HG03064 (cell line): ENCODE measurements around the gene AP5Z1.

Experiments
- ATAC-seq: cut with Tn5 transposase; IDR thresholded peaks from one replicate; pipeline ENCODE4 v1.9.1; 2021; ENCODE audit warnings: low read depth; ENCODE audit not compliant: unreplicated experiment

AP5Z1 gene, protein sequence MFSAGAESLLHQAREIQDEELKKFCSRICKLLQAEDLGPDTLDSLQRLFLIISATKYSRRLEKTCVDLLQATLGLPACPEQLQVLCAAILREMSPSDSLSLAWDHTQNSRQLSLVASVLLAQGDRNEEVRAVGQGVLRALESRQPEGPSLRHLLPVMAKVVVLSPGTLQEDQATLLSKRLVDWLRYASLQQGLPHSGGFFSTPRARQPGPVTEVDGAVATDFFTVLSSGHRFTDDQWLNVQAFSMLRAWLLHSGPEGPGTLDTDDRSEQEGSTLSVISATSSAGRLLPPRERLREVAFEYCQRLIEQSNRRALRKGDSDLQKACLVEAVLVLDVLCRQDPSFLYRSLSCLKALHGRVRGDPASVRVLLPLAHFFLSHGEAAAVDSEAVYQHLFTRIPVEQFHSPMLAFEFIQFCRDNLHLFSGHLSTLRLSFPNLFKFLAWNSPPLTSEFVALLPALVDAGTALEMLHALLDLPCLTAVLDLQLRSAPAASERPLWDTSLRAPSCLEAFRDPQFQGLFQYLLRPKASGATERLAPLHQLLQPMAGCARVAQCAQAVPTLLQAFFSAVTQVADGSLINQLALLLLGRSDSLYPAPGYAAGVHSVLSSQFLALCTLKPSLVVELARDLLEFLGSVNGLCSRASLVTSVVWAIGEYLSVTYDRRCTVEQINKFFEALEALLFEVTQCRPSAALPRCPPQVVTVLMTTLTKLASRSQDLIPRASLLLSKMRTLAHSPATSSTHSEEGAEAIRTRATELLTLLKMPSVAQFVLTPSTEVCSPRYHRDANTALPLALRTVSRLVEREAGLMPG

DNA sequence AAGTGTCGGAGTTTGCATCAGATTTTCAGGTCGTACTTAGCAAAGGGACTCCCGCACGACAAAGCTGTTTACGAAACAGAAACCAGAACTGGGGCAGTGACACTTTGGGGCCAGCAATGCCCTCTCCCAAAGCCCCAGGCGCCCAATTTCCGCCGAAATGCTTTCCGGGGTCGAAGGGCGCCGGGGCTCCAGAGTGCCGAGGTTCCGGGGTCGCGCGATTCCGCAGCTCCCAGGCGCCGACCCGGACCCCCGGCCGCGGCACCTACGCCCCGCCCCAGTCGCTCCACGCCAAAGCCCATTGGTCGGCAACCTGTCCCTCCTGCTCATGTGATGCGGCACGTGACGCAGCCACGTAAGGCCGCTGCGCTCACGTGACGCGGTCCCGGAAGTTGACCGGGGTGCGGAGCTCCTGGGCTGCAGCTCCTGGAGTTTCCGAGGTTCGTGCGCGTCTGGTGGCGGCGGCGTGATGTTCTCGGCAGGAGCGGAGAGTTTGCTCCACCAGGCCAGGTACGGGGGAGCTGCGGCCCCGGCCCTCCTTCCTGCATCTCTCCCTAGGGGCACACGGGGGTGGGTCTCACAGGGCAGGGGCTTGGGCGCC lies at the start of gene AP5Z1:
AP5Z1 (plus strand) TSS at position 374 of the 598 bp plus-strand sequence; CDS start at position 467, 93 bp downstream.
- peak; percentile 87 for ATAC-seq

DNA sequence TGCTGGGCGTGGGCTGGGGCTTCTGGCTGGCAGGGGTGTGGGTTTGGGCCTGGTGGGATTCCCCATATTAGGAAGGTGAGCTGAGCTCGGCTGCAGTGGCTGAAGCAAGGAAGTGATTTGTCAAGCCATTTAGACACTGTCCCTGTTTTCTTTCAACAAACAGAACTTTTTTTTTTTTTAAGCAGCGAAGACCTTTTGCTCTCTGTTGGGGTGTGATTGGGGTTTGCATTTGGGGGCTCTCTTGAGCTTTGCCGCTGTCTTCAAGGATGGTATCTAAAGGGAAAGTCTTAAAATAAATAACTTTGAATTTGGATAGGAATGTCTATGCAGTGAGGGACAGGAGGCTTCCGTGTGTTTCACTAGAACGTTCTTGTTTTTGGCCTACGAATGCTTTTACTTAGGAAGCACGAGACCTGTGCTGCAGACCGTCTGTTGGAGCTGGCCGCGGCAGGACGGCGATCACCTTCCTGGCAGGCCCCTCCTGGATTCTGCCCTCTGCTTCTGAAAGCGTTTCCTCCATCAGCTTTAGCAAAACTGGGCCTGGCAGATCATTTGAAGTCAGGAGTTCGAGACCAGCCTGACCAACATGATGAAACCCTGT lies 49.5 kb upstream of the AP5Z1 start:
- ATAC-seq = no peak

DNA sequence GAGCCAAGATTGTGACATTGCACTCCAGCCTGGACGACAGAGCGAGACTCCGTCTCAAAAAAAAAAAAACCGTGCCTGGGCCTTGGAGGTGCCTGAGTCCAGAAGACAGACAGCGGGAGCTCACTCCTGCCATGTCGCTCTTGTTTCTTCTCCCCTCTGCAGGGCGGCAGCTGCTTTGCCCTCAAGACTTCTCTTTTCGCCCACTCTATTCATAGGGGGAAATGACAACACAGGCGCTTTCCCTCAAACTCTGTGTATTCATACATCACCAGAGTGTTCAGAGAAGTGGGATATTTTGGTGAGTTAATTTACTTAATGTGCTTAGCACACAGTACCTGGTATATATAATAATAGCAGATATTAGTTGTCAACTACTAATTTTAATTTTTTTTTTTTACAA lies 48.9 kb upstream of the AP5Z1 start:
- no peak for ATAC-seq

DNA sequence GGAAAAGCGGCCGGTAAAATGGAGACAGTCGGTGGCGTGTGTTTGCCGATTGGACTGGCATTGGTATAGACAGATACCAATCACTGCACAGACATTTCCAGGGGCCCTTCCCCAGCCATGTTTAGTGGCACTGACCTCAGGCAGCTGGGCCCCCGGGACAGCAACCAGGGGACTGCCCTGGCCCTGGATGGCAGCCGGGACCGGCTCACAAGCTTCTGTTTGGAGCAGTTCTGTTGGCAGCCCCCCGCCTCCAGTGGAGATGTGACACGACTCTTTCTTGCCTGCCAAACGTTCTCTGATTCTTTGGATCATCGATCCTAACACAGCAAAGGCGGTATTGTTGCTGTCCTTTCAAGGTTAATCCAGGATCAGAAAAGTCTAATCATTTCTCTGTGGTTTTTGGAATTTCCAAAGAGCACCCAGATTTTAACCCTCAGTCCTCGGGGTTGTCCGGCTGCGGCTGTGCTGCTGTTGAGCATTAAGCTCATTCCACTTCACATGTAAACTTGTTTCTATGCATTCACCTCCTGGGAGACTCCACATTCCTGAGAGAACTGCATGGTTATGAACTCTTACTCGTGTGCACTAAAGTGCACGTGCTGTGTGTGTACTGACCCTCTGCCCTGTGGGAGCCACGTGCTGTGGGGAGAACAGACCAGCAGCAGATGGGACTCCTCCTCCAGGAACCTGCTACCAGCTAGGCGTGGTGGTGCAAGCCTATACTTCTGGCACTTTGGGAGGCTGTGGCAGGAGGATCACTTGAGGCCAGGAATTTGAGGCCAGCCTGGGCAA lies 47.3 kb upstream of the AP5Z1 start:
- no peak for ATAC-seq

DNA sequence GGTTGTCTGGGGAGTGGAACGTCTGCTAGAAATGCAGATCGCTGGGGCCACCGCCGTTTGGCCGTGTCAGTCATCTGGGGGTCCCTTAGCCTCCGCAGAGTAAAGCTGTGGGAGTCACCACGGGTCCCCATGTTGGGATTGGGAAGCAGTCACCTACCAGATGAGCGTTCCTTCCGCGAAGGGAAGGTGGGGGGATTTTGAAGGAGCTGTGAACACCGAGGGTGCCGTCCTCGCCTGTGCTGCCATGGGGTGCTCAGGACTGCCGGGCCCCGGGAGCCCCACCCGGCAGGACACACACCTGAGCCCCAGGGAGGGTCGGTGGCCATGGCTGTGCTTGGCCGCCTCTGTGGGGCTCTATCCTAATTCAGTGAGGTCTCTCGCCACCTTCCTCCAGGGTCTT lies 46.2 kb upstream of the AP5Z1 start:
- ATAC-seq = no peak

DNA sequence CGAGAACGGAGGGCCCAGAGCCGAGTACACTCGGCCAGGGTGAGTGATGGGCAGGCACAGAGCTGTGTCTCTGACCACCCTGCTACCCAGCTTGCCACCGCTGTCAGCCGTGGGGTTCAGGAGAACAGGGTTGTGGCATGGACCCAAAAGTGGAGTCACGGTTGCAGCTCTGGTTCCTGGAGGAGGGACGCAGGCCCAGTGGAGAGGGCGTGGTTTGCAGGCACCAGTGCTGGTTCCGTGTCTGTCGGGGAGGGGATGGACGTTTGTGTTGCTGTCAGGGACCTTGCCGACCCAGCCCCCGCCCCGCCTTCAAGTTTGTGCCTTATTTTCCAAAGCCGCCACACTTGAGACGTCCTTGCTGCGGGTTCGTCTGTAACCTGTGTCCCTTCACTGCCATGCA lies 45.1 kb upstream of the AP5Z1 start:
- ATAC-seq = no peak

DNA sequence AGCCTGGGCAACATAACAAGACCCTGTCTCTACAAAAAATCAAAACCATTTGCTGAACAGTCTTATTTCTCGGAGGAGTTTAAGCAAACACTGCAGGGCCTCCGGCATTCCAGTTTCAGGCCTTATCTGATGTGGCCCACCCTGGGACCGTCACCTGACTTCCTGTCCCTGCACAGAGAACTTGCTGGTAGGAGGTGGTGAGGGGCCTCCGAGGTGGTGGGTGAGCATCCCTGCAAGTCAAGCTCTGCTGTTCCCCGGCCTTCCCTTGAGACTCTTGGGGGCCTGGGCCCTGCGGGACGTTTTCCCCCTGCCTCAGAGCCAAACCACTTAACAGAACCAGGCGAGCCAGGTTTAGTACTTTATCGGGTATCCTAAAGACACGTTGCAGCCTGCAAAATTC lies 44.5 kb upstream of the AP5Z1 start:
- no peak for ATAC-seq

DNA sequence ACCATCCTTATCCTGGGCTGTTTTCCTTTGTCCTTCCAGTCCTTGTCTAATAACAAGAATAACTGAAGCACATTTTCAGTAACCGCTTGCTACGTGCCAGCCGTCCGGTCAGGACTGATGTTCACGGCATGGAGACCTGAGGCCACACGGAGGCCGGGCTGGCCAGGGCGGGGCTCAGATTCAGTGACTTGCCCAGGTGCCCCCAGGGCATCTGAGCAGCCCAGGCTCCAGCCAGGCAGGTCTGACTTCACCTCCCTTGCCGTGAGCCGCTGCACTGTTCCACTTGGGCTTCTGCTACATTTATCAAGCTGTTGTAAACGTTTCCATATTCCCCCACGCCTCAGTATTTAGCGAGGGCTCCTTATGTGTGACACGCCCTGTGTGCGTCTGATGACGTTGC lies 43.6 kb upstream of the AP5Z1 start:
- no peak for ATAC-seq

DNA sequence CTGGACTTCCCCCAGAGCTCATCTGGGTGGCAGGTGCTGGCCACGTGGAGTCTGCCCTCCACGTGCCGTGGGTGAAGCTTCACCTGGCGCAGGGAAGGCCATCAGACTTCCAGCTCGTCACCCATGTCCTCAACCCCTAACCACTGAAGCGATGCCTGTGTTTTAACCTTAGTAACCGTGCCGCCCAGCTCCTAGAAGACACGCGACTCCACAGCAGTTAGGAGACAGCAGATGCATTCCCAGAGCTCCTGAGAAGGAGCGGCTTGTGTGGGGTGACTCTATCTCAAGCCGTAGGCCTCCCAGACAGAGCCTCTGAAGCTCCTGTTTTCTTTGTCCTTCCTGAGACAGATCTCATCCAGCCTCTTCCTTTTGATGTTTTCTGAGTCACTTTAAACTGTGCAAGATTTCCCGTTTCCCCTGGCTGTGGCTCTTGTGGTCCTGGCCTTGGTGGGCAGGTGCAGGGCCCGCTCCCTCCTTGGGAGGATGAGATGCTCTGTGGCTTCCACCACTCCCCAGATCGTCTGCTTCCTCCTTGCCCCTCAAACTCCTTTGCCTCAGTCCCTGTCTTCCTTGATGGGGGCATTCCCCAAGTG lies 41.4 kb upstream of the AP5Z1 start:
- no peak for ATAC-seq

DNA sequence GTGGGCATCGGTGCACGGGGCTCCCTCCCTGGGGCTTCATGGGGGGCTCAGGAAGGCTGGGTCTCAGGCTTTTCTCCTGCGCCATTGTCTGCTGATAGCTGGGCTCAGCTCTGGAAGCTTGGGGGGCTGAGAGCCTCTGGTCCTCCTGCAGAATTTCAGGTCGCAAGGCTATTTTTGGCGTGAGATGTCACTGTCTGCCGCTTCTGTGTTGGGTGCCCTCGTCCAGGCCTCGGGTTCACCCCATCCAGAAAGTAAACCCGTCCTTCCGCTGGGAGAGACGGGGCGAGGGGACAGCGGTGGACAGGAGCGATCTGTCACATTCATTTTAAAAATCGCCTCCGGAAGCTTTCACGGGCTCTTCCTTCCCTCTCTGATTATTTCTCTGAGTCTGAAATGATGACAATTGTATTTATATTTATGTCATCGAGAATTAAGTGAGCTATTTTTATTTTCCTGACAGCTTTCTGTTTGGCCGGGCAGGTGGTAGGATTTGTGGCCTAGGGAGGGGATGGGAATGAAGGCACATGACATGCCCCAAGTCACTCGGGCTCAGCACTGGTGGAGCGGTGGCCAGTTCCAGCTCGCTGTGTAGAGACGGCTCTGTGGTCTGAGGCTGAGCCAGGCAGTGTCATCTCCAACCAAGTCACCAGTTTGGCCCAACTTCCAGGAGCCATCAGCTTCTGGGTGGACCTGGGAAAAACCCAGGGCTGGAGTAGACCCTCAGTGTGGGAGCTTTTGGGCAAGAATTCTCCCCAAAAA lies 40.7 kb upstream of the AP5Z1 start:
- ATAC-seq = no peak

DNA sequence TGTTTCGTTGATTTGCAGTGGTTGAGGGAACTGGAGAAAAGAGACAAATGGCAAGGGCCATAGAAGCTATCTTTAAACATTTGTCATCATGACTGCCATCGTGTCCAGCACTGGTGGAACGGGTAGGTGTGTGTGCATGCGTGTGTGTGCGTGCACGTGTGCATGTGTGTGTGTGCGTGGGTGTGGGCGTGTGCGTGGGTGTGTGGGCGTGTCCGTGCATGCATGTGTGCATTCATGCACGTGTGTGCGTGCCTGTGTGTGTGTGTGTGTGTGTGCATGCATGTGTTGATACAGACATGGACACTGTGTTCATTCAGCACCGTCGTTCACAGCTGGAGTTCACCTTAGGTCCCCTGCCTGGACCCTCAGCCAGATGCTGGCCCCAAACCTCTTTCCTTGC lies 38.1 kb upstream of the AP5Z1 start:
- no peak for ATAC-seq

DNA sequence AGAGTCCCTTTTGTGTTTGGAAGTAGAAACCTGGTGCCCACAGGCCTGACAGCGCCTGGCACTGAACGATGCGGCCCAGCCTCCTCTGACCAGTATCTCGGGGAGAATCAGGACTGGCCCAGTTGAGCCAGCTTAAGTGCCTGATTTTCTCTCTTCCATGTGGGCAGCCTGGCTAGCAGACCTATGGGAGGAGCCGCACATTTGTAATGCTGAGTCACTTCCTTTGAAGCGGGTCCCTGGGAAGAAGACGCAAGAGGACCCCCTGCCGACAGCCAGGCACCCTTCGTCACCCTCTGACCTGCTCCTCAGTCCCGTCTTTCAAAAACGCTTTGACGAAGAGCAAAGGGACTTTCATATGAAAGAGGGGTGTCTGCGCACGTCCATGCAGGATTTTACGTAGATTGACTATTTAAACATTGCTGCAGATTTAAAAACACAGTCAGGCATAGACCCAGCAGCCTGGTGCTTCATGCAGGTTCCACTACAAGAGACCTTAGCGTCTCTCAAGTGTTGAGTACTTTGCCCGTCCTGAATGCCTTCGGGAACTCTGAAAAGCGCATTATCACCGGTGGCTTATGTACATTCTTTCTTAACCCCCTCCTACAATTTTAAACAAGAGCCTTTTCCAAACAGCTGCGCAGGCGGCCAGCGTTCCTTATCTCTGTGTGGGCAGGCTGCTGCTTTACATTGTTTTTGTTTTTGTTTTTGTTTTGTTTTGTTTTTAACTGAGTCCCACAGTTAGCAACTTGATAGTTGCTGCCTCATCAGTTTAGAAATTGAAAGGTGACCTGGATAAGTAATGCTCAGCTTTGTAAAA lies 36.5 kb upstream of the AP5Z1 start:
- no peak for ATAC-seq

DNA sequence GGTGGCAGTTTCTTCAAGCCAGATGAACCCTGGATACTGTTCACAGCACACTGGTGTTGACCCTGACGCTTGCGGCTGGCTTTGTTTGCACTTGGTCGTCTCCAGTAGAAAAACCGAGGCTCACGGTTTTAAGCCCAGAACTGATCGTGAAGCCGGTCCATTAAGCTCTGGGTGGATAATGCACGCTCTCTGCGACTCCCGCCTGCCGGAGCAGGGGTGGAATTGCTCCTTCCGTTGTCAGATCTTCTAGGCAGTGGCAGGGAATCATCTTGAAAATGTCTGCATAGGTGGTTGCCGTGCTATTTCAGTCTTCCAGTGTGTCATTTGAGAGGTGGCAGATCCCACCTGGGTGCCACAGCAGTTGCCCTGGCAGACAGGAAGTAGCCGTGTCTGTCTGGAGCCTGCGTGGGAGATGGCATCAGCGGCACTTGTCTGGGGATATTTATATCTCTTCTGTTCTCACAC lies 35.9 kb upstream of the AP5Z1 start:
- ATAC-seq = no peak

DNA sequence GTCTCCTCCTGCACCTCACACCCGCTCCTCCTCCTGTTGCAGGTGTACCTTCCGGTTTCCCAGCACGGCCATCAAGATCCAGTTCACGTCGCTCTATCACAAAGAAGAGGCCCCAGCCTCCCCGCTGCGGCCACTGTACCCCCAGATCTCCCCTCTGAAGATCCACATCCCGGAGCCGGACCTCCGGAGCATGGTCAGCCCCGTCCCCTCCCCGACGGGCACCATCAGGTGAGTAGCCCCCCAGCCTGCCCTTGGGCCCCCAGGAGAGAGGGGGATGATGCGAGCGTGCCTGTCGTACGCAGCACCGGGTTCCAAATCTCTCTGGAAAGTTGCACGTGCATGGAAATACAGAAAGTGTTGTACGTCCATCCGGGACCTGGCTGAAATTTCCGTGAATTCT lies 34.6 kb upstream of the AP5Z1 start:
- no peak for ATAC-seq

DNA sequence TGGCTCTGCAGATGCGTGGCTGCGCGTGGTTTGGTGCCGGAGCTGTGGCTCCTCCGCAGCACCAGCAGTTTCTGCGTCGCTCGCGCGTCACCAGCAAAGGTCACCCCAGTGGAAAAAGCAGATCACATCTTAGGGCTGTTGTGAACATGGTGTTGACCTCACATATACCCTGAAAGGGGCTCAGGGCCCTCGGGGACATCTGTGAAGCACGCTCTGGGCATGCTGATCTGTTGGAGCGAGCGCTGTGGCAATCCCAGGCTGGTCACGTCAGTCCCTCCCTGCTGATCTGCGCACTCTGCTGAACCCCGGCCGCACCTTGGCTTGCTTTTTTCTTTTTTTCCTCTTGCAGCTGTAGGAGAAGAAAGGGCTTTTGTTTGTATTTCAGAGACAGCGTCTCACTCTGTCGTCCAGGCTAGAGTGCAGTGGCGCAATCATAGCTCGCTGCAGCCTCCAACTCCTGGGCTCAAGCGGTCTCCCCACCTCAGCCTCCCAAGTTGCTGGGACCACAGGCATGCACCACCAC lies 33.3 kb upstream of the AP5Z1 start:
- no peak for ATAC-seq

DNA sequence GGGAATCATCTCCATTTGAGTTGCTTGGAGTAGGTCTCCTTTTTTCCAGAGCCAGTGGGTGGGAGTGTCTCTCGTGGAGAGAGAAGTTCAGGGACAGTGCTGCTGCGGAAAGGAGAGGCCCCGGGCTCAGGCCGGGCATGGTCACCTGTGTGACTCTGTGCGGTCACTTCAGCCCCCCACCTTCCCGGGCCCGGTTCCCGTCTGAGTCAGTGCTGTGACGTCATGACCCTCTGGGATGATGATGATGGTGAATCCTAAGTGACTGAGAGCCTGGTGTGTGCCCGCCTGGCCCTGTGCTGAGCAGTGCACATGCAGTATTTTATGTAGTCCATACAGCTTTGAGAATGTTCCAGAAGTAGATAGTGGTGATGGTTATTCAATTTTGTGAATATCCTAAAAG lies 32.6 kb upstream of the AP5Z1 start:
- ATAC-seq = no peak

DNA sequence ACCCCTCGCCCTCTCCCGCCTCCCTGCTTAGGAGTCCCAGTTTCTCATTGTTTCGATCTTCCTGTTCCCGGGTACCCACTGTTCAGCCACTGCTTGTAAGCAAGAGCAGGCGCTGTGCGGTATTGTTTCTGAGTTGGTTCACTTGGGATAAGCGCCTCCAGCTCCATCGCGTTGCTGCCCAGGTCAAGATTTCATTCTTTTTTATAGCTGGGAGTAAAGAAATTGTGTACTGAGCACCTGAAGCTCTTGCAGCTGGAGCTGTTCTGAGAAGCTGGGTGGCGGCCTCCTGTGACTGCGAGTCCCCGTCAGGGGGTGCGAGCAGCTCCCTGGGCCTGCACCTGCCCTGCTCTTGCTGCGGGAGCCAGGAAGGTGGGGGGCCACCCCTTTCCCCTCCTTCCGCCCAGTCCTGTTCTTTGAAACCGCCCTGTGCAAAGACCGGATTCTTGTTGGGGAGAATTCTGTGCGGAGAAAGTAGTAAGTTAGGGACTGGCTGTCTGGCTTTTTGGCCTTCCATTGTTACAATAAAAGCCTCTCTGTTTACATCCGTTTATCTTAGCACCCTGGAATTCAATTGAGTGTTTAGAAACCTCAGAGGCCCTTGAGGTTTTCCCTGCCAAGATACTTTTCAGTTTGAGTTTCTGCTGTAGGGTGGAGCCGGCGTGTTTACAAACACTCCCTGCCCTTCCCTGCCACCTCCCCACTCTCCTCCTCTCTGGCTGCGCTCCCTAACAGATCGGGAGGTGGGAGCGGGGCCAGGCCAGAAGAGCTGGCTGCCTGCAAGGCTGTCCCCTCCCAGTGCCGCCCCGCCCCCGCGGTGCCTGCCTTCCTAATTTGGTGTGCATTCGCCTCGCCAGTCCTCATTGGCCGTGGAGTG lies 30.8 kb upstream of the AP5Z1 start:
- ATAC-seq = peak; percentile 78
